GM18511 (cell line): ENCODE results near the gene FRZB.
A peak's percentile ranks its signal among the peaks of the same experiment; 100 is the strongest.
"Not testable (repeated sequence)": the region's sequence is repeated elsewhere in the genome, so short reads cannot be mapped to it uniquely, and the experiment has no call there.

Experiments used
- ATAC-seq: cut with Tn5 transposase; IDR thresholded peaks from one replicate; pipeline ENCODE4 v1.9.1; 2021; ENCODE audit warnings: mild to moderate bottlenecking, moderate library complexity; ENCODE audit not compliant: unreplicated experiment

The FRZB gene

GRCh38 chr2:182866461-182867406 lies at the start of gene FRZB:
TSS of gene FRZB (minus strand) at chr2:182866637. CDS start at chr2:182866552, 85 bp downstream.
- ATAC-seq: no peak

- no peak for ATAC-seq
These were observed 49.2 kb upstream of the FRZB start for GRCh38 chr2:182915369-182916326.

GRCh38 chr2:182914852-182915251 lies 48.4 kb upstream of the FRZB start:
- ATAC-seq: no peak

GRCh38 chr2:182913064-182913463 lies 46.6 kb upstream of the FRZB start:
- no peak for ATAC-seq

- no peak for ATAC-seq
These were observed 46.1 kb upstream of the FRZB start for GRCh38 chr2:182912518-182912915.

GRCh38 chr2:182911813-182912517 lies 45.5 kb upstream of the FRZB start:
- ATAC-seq: no peak

GRCh38 chr2:182910965-182911364 lies 44.5 kb upstream of the FRZB start:
- no peak for ATAC-seq

GRCh38 chr2:182907081-182907830 lies 40.8 kb upstream of the FRZB start:
- ATAC-seq: no peak

- peak; percentile 78 for ATAC-seq
These were observed 40.0 kb upstream of the FRZB start for GRCh38 chr2:182906454-182906853.

GRCh38 chr2:182904844-182905243 lies 38.4 kb upstream of the FRZB start:
- ATAC-seq: no peak

- no peak for ATAC-seq
These were observed 37.1 kb upstream of the FRZB start for GRCh38 chr2:182903566-182903965.

GRCh38 chr2:182901748-182902147 lies 35.3 kb upstream of the FRZB start:
- ATAC-seq: no peak

GRCh38 chr2:182898718-182899117 lies 32.3 kb upstream of the FRZB start:
- ATAC-seq: no peak

GRCh38 chr2:182897137-182897536 lies 30.7 kb upstream of the FRZB start:
- ATAC-seq: no peak

- no peak for ATAC-seq
These were observed 29.4 kb upstream of the FRZB start for GRCh38 chr2:182895798-182896197.

- no peak for ATAC-seq
These were observed 28.7 kb upstream of the FRZB start for GRCh38 chr2:182895169-182895568.

GRCh38 chr2:182894174-182894573 lies 27.7 kb upstream of the FRZB start:
- no peak for ATAC-seq

- ATAC-seq: no peak
These were observed 27.2 kb upstream of the FRZB start for GRCh38 chr2:182893666-182894065.

- not testable (repeated sequence) for ATAC-seq
These were observed 26.6 kb upstream of the FRZB start for GRCh38 chr2:182893035-182893434.

- no peak for ATAC-seq
These were observed 25.2 kb upstream of the FRZB start for GRCh38 chr2:182891611-182892010.
